Measurements from ENCODE around the gene DGKI.

GRCh38 chr7:137469191-137469811 is 377.5 kb downstream of the DGKI start:
- TF ChIP-seq CTCF (IDR thresholded peaks at IDR 0.05) (no peak), POLR2A (IDR thresholded peaks at IDR 0.05) (no peak)

Measured in thyroid gland (tissue), 4 donors.